Body of pancreas (tissue), 4 donors: ENCODE measurements around the gene GINS2. TPM values are rescaled to one million over a fixed set of nuclear protein-coding genes. Genes with fewer than 3 reads are reported as not detected.

Experiments
- ATAC-seq: fragments of 150-250 bp; one replicate; pipeline ENCODE4 v1.9.1; 2016
- DNase-seq, 4 donors: peaks; one replicate each; pipeline ENCODE4 v3.0.0-alpha.2; 2019
- H3K27ac ChIP-seq, 4 donors: fragments of 200-600 bp; sonication (generic); 1 replicate in 3 of 4; 2 replicates in 1 of 4; pipeline versions ENCODE4 v1.5.1 to v1.6.1; 2016 to 2019; ENCODE audit warnings: mild to moderate bottlenecking in 1 of 4, mixed read lengths in 1 of 4, moderate library complexity in 1 of 4
- H3K27me3 ChIP-seq, 2 donors: fragments of 200-600 bp; sonication (generic); one replicate each; pipeline ENCODE4 v1.6.0; 2016; ENCODE audit warnings: mild to moderate bottlenecking in 1 of 2
- H3K36me3 ChIP-seq, 2 donors: fragments of 200-600 bp; sonication (generic); replicated peaks in 1 of 2; 2 replicates each; pipeline ENCODE4 v1.5.1; 2016; ENCODE audit warnings: low read depth in 2 of 2; ENCODE audit not compliant: insufficient read depth in 1 of 2
- H3K4me1 ChIP-seq: fragments of 200-600 bp; sonication (generic); one replicate; pipeline ENCODE4 v1.6.0; 2016
- H3K4me3 ChIP-seq, 2 donors: fragments of 200-600 bp; sonication (generic); 1 replicate in 1 of 2; 2 replicates in 1 of 2; pipeline ENCODE4 v1.5.1; 2016 to 2019
- H3K9me3 ChIP-seq, 3 donors: fragments of 200-600 bp; sonication (generic); 1 replicate in 2 of 3; 2 replicates in 1 of 3; pipeline ENCODE4 v1.5.1; 2016
- CTCF ChIP-seq, 7 experiments: fragments of 450-650 bp in 4 of 7; fragments of 200-600 bp in 3 of 7; sonication (generic) in 3 of 7; IDR thresholded peaks; one replicate each; pipeline ENCODE4 v1.5.1; 2016 to 2019; ENCODE audit warnings: antibody characterized with exemption in 7 of 7
- POLR2A ChIP-seq, 3 donors: fragments of 450-650 bp; IDR thresholded peaks; one replicate each; pipeline ENCODE4 v1.6.1; 2016; ENCODE audit warnings: antibody characterized with exemption in 3 of 3, mild to moderate bottlenecking in 2 of 3
- WGBS, 2 donors: methylation state at CpG; one replicate each; pipeline ENCODE4 v1.1.5; 2017; 5-methylcytosine and 5-hydroxymethylcytosine counted together
- intact Hi-C: fragments of 100-400 bp; cut with DNase I; formaldehyde crosslinking; loops from one replicate; pipeline ENCODE4 v1.15.1; 2023
- total RNA-seq, 2 donors: library from RNA; depleted of rRNA; stranded (reverse); fragments of >200 nt; gene quantifications; one replicate each; pipeline ENCODE4 v1.1.0, GENCODE V29; 2016

Gene GINS2
- total RNA-seq, 2 donors from 2014 or later: 0.26 to 0.33 TPM

GRCh38 chr16:85722128-85722893 is 33.6 kb upstream of the GINS2 start:
- Histone ChIP-seq H3K9me3 (no peaks in the 10 kb centered on the region), H3K36me3 (no peaks in the 10 kb centered on the region), H3K4me3 (no peak overlapping the region), H3K27me3 (no peaks in the 10 kb centered on the region), H3K27ac (no peak overlapping the region), H3K4me1 (no peaks in the 10 kb centered on the region)
- intact Hi-C loops: no loop called here
- TF ChIP-seq POLR2A (IDR thresholded peaks at IDR 0.05): no peak
- no peak for TF ChIP-seq CTCF (IDR thresholded peaks at IDR 0.05)
- WGBS, 2 donors: 84 to 90% methylated on average over 12 to 20 of the region's 20 CpGs
- ATAC-seq: no peak
- DNase-seq: no peak

DNA sequence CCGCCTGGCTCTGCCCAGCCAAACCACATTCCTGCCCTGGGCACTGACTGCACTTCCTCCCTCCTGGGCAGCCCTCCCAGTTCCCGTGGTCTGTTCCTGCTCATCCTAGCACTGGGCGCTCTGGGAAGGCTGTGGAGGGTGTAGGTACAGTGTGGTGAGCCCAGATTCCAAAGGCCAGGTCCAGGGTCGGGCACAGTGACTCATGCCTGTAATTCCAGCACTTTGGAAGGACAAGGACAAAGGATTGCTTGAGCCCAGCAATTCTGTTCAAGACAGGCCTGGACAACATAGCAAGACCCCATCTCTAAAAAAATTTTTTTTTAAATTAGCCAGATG is 31.5 kb upstream of the GINS2 start:
- ATAC-seq: peak; percentile 18
- intact Hi-C loops: no loop called here
- Histone ChIP-seq H3K4me3 (no peak overlapping the region), H3K27me3 (no peaks in the 10 kb centered on the region), H3K9me3 (no peaks in the 10 kb centered on the region), H3K27ac (no peak overlapping the region), H3K4me1 (no peaks in the 10 kb centered on the region), H3K36me3 (no peaks in the 10 kb centered on the region)
- DNase-seq: peak in 3 of 4 donors; percentile 21 to 42 (median 41)
- TF ChIP-seq CTCF (IDR thresholded peaks at IDR 0.05) (no peak), POLR2A (IDR thresholded peaks at IDR 0.05) (no peak)
- WGBS, 2 donors: 51 to 66% methylated on average over 2 to 4 of the region's 4 CpGs

DNA sequence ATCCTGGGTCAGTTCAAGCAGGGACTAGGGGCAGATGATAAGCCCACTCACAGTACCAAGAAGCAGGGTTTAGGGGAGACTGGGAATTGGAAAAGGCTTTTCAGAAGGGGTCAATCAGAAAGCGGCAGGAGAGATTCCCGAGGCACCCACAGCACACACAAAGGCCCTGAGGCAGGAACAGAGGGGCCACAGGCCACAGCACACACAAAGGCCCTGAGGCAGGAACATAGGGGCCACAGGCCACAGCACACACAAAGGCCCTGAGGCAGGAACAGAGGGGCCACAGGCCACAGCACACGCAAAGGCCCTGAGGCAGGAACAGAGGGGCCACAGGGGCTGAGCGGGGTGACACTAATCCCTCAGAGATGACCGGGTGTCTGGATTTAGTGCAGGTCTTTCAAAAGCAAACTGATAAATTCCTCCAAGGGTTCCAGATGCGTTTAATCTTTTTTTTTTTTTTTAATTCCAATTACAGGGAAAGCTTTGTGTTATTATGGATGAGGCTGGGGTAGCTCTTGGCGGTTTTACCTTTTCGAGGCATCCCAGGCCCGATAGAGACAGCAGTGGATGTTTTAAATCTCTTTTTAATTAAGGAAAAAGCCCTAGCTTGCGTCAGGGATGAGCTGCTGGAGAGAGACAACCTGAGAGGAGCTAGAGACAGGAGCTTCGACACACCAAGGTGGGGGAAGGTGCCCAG is 31.0 kb upstream of the GINS2 start:
- 79 to 82% methylated on average over 11 of the region's 11 CpGs for WGBS, 2 donors
- no peak overlapping the region for H3K4me3 ChIP-seq
- no peak for TF ChIP-seq CTCF (IDR thresholded peaks at IDR 0.05)
- no peak for TF ChIP-seq POLR2A (IDR thresholded peaks at IDR 0.05)

DNA sequence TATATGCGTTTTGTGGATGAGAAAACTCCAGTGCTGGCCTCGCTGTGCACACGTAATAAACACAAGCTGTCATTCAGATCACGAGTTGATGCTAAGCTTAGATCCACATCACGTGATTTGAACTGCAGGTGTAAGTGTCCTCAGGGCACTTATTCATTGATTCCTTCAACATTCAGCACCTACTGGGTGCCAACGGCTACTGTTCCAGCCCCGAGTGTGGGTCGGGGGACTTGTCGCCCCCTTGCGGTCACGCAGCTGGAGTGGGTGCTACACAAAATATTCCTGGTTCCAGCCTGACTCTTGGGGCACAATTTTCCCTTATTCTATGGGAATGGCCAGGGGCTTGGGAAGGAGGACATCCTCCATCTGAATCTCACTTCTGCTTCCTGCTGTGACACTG is 29.9 kb upstream of the GINS2 start:
- Histone ChIP-seq H3K27ac (no peak overlapping the region), H3K4me3 (no peak overlapping the region), H3K9me3 (no peaks in the 10 kb centered on the region), H3K27me3 (no peaks in the 10 kb centered on the region), H3K4me1 (no peaks in the 10 kb centered on the region), H3K36me3 (no peaks in the 10 kb centered on the region)
- intact Hi-C loops: loop anchor here (10.0 kb wide), 2 partner anchors 294 to 444 kb away; no protein-coding TSS in a partner anchor
- DNase-seq (peak in 2 of 4 donors; percentile 27 to 38), ATAC-seq (no peak)
- TF ChIP-seq CTCF (IDR thresholded peaks at IDR 0.05) (peak; percentile 31 to 53 (median 44)), POLR2A (IDR thresholded peaks at IDR 0.05) (no peak)
- 25 to 45% methylated on average over 11 of the region's 11 CpGs for WGBS, 2 donors

More for the DNA sequence above, 31.0 kb upstream of the GINS2 start:
- ATAC-seq: no peak
- no peaks in the 10 kb centered on the region for H3K27me3 ChIP-seq
- intact Hi-C loops: loop anchor here (10.0 kb wide), 2 partner anchors 295 to 445 kb away; no protein-coding TSS in a partner anchor
- H3K9me3 ChIP-seq: no peaks in the 10 kb centered on the region
- H3K27ac ChIP-seq: no peak overlapping the region
- H3K4me1 ChIP-seq: no peaks in the 10 kb centered on the region
- no peak for DNase-seq
- H3K36me3 ChIP-seq: no peaks in the 10 kb centered on the region
